GM18951 (cell line): ENCODE measurements around the gene CYB561.

Experiments used
- POLR2A ChIP-seq: IDR thresholded peaks from 4 replicates; pipeline ENCODE4 v1.6.1; 2011; ENCODE audit warnings: mild to moderate bottlenecking; ENCODE audit not compliant: insufficient read length, insufficient read depth; ENCODE audit errors: extremely low read depth
- in situ Hi-C: fragments of 300-500 bp; cut with MboI; formaldehyde crosslinking; loops from one replicate; pipeline ENCODE4 v1.12.0; 2022; ENCODE audit warnings: low sequenced_read_pairs, mixed read lengths, inconsistent platforms; ENCODE audit not compliant: unreplicated experiment

The CYB561 gene

DNA sequence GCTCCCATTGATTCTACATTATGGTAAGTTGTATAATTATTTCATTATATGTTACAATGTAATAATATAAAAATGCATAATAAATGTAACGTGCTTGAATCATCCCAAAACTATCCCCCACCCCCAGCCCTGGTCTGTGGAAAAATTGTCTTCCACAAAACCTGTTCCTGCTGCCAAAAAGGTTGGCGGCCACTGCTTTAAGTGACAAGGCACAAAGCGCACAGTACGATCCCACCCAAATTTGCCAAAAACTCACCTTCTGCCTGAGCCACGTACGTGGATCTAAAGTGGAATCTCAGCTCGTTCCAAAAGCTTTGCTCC lies 14.5 kb downstream of the CYB561 start:
- TF ChIP-seq POLR2A: no peak
- in situ Hi-C loops: no loop called here

DNA sequence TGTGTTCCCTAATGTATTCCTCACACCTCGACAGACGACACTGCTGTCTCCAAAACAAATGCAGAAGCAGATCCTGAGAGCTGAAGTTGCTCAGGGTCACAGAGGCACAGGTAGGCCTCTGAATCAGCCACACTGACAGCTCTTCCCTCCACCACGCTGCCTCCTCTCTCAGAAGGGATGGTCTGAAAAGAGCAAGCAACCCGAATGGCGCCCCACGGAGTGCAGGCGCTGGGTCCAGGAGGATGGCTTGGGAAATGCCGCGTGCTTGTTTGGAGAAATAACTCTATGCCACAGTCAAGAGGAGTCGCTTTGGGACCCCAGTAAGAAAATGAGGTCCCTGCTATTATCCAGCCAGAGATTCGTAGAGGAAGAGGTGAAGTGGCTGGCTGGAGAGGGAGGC lies 15.9 kb downstream of the CYB561 start:
- TF ChIP-seq POLR2A: no peak
- in situ Hi-C loops: no loop called here

DNA sequence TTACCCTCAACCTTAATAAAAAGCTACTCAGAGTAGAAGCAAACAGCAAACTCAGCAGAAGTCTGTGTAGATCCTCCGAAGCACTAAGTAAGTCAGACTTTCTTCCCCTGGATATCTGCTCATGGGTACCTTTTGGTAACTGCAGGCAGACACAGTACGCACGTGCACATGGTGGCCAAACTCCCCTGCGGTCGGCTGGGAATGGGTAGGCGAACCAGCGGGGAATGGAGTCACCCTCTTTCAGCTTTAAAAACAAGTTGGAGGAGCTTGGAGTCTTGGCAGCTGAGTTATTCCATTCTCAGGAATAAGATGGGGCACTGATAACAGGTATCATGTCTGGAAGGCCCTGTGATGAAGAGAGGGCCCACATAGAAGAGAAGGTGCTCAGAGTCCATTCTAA lies 16.3 kb downstream of the CYB561 start:
- TF ChIP-seq POLR2A: no peak
- in situ Hi-C loops: no loop called here

DNA sequence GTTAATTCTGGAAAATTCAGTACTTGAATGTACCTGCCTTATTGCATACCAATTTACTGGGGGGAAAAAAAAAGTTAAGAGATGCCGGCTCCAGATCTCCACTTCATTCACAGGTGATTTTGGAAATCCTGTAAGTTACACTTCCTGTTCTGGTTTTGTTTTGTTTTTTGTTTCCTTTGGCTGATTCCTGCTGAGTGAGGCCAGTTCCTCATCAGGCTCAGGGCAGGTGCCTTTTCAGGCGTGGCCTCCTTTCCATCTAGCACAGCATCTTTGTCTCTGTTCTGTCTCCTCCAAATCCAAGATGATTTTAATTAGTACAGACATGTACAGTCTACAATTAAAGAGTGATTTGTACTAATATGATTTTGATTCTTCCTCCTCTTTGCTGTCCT lies 19.2 kb downstream of the CYB561 start:
- in situ Hi-C loops: no loop called here
- no peak for TF ChIP-seq POLR2A

DNA sequence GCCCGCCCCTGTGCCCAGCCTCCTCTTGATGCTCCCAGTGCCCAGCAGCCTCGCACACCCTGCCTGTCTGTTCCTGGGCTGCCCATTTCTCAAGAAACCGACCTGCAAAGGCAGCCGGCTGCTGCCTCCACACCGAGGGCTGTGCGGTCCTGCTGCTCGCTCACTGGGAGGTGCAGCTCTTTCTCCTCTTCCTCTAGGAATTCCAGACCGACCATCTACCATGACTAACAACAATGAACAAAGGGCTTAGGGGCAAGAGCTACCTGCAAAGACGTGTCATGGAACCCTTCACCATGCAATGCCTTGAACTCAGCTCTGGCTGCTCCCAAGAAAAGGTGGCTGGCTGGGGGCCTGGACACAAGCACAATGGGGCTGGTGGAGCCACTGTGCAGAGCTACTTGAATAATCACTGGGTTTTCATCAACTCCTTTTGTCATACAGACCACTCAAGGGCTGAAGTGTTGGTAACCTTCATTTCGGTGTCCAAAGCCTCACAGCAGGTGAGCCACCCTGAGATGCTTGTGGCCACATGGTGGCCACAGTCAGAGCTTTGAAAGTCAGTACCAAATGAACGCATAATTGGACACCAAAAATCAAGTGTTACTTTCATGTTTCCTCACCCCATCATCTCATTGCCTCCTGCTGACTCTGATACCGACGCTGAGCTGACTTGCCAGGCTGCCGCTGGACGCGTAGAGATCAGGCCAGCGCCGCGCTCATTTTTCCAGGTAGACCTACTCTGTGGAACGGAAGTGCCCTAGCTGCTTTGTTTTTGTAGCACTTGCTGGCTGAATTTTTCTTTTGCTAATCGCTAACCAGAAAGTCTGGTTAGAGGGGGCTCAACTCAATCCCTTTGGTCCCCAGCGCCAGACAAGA lies 19.8 kb downstream of the CYB561 start:
- no peak for TF ChIP-seq POLR2A
- in situ Hi-C loops: no loop called here

DNA sequence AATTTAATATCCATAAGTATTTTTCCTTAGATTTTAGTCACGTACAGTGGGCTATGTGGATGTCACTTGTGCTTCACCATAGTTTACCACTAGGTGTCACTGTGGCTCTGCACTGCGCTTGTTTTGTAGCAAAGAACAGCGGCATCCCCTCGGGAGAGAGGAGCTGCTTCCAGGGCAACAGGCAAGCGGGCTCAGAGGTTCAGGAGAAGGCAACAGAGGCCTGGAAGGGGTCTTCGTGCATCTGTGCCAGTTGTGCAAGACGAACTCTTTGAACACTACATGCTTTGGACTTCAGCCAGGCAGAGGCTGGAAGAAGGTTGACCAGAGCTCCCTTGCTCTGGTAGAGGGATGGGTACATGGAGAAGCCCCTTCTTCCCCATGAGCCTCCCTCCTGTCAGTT lies 20.6 kb downstream of the CYB561 start:
- TF ChIP-seq POLR2A: no peak
- in situ Hi-C loops: no loop called here

DNA sequence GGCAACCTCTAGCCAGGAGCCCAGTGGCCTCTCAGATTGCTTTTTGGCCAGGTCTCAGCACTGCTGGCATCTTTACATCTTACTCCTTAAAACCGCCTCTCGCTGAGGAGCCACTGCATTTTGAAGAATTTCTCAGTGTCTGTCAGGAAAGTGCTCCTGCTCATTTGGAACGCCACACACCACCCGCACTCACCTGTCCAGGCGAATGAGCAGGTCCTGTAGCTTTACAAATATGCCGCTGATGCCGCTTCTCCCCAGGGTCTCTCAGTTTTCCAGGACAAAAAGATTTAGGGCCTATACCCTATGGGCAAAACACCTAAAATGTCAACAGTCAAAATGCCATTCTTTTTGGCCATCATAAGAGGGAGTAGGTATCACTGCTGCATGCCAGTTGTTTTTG lies 22.1 kb downstream of the CYB561 start:
- in situ Hi-C loops: loop anchor here (5.0 kb wide), 2 partner anchors 53 to 188 kb away; partner anchors contain the start of gene ACE
- TF ChIP-seq POLR2A: no peak

DNA sequence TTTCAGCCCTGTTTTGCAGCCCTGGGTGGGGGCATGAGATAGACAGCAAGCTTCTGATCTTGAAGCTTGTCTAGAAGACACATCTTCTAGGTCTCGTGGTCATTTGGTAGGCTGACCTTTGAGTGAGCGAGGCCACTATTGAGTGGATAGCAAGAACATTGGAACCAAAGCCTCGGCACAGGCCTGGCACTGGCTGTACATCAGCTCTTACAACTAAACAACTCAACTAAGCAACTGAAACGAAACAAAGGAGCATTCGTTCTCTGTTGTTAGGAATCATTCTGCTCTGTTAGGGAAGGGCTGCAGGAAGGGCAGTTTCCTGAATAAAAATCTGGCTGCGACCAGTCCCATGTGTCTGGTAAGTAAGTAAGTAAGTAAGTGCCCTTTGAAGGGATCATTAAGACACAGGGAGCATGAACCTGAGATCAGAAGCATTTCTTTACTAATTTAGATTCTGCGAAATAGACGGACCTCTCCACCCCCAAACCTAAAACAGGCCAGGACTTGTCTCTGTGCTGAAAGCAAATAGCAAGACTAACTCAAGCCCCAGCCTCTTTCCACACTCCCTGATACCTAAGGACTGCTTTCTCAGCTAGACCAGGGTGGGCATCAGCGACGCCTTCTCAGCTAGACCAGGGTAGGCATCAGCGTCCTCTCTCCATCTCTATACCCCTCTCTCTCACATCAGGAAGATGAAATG lies 22.7 kb downstream of the CYB561 start:
- no peak for TF ChIP-seq POLR2A
- in situ Hi-C loops: loop anchor here (5.0 kb wide), 2 partner anchors 54 to 189 kb away; partner anchors contain the start of gene ACE

DNA sequence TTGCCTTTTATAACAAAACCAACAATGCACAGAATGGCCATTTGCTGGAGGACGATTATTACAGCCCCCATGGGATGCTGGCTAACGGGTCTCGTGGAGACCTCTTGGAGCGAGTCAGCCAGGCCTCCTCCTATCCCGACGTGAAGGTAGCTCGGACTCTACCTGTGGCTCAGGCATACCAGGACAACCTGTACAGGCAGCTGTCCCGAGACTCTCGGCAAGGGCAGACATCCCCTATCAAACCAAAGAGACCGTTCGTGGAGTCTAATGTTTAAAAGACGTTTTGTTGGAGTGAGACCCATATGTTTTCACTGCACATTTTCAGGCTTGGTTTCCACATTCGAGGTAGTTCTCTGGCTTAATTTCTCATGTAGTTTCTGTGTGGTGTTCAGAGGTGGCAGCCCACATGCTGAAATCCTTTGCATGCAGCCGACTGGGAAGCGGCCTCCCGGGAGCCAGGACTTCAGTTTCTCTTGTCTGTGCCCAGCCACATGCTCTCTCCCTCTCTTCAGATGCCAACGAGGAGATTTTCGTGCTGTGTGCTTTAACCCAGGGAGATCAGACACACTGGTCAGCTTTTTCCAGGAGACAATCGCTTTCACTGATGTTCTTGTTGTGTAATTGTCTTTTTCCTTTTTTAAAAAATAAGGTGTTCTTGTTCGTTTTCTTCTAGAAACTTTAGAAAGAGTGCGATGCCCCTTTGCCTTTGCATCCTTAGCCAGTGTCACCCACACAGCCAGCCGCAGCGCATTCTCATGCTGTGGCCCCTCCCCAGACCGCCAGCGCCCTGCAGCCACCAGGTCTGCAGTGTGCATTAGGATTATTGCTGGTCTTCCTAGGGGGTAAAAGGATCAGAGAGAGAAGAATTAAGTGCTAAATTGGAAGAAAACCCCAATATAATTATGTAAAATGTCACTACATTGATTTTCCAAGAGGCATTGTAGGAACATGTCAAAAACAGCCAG lies 24.1 kb downstream of the CYB561 start:
- in situ Hi-C loops: loop anchor here (5.0 kb wide), 2 partner anchors 55 to 190 kb away; partner anchors contain the start of gene ACE
- TF ChIP-seq POLR2A: no peak

DNA sequence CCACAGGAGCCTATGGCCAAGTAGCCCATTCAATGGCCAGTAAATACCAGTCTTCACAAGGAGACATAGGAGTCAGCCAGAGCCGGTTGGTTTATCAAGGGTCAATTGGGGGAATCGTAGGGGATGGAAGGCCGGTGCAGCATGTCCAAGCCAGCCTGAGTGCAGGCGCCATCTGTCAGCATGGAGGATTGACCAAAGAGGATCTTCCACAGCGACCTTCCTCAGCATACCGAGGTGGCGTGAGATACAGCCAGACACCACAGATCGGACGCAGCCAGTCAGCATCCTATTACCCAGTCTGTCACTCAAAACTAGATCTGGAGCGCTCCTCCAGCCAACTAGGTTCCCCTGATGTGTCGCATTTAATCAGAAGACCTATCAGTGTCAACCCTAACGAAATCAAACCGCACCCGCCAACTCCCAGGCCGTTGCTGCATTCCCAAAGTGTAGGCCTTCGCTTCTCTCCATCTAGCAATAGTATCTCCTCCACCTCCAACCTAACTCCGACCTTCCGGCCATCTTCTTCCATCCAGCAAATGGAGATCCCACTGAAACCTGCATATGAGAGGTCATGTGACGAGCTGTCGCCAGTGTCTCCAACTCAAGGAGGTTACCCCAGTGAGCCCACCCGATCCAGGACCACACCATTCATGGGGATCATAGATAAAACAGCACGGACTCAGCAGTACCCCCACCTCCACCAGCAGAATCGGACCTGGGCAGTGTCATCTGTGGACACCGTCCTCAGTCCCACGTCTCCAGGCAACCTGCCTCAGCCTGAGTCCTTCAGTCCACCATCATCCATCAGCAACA lies 25.0 kb downstream of the CYB561 start:
- TF ChIP-seq POLR2A: no peak
- in situ Hi-C loops: loop anchor here (5.0 kb wide), 2 partner anchors 56 to 191 kb away; partner anchors contain the start of gene ACE

DNA sequence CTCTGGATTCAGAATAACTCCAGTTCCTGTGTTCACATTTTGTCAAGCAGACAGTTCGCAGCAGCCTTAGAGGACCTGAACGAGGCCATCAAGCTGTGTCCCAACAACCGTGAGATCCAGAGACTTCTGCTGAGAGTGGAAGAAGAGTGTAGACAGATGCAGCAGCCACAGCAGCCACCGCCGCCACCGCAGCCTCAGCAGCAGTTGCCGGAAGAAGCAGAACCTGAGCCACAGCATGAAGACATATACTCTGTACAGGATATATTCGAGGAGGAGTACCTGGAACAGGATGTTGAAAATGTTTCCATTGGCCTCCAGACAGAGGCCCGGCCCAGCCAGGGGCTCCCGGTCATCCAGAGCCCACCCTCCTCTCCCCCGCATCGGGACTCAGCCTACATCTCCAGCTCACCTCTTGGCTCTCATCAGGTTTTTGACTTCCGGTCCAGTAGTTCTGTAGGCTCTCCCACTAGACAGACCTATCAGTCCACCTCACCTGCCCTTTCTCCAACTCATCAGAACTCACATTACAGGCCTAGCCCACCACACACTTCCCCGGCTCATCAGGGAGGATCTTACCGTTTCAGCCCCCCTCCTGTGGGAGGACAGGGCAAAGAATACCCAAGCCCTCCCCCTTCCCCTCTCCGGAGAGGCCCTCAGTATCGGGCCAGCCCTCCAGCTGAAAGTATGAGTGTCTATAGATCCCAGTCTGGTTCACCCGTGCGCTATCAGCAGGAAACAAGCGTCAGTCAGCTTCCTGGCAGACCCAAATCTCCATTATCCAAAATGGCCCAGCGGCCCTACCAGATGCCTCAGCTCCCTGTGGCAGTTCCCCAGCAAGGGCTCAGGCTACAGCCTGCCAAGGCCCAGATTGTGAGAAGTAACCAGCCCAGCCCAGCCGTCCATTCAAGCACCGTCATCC lies 25.9 kb downstream of the CYB561 start:
- TF ChIP-seq POLR2A: no peak
- in situ Hi-C loops: loop anchor here (5.0 kb wide), 2 partner anchors 57 to 192 kb away; partner anchors contain the start of gene ACE

DNA sequence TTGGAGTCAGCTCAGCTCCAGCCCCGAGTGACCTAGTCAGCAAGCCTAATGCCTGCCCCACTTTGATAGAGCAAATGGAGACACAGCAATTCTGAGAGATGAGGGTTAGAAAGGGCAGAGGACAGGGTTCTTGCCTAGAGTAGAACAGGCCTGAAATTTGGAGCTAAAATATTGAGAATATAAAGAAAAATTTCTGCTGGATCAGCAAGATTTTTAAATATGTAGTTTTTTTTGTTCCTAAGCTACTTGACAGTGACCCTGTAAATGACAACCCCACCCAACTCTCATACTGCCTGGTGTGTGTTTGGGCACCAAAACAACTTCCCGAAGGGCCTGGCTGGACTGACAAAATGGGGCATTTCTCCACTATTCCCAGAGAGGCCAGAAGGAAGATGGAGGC lies 26.7 kb downstream of the CYB561 start:
- in situ Hi-C loops: no loop called here

More for the DNA sequence above, 26.7 kb downstream of the CYB561 start:
- no peak for TF ChIP-seq POLR2A
